Liver (tissue), 3 donors: ENCODE results near the gene TACC3.

Source experiments
- CTCF ChIP-seq: fragments of 150-350 bp; IDR thresholded peaks from 2 replicates; pipeline ENCODE4 v1.5.1; 2017; ENCODE audit warnings: improper control_type of control experiment, low read depth, low read length; ENCODE audit not compliant: missing input control
- FOXA1 ChIP-seq: IDR thresholded peaks from 2 replicates; pipeline ENCODE4 v1.6.1; 2016; ENCODE audit warnings: antibody characterized with exemption
- RAD21 ChIP-seq, 2 donors: IDR thresholded peaks; 2 replicates each; pipeline ENCODE4 v1.6.1; 2016; ENCODE audit warnings: antibody characterized with exemption in 2 of 2, mild to moderate bottlenecking in 2 of 2
- TAF1 ChIP-seq: conservative IDR thresholded peaks from 2 replicates; pipeline ENCODE4 v1.6.1; 2016; ENCODE audit warnings: antibody characterized with exemption, mild to moderate bottlenecking
- ZBTB33 ChIP-seq: IDR thresholded peaks from 2 replicates; pipeline ENCODE4 v1.6.1; 2016; ENCODE audit warnings: antibody characterized with exemption
- donor health status: healthy.
- donor health status: healthy.

DNA sequence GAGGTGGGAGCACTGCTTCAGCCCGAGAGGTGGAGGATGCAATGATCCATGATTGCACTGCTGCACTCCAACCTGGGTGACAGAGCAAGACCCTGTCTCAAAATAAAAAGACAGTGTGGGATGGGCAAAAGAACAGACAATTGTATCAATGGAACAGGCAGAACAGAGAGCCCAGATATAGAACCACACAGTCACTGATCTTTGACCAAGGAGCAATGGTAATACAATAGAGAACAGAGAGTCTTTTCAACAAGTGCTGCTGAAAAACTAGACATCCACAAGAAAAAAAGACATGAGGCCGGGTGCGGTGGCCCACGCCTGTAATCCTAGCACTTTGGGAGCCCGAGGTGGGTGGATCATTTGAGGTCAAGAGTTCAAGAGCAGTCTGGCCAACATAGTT is 43.1 kb upstream of the TACC3 start:
- TF ChIP-seq CTCF (no peak), FOXA1 (no peak), RAD21 (IDR thresholded peaks at IDR 0.05) (no peak), TAF1 (no peak), ZBTB33 (no peak)
